ENCODE results near the gene MYLK4.

Gene MYLK4

DNA sequence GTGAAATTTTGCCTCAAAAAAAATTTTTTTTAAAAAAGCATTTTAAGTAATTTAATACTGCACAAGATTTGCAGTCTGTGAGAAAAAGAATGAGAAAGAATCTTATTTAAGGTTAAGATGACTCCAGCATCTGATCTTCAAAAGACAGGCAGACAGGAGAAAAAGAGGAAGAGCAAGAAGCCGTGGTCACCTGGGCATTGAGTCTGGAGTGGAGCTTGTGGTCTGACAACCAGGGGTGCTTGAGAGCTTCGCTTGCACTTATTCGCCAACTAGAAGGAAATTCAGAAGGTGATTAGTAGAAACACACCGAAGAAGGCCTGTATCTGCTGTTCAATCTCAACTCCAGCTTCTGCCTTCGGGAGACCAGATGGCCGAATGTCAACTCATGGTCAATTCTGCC lies 75.9 kb downstream of the MYLK4 start:
- Histone ChIP-seq H3K9me2 (replicated peaks; ENCODE audit: control insufficient read depth, low read length) (no peaks in the 10 kb centered on the region), H3F3A (ENCODE audit: control insufficient read depth, insufficient read depth) (no peaks in the 10 kb centered on the region), H3K9me3 (ENCODE audit: control insufficient read depth, insufficient read depth, low read length) (no peaks in the 10 kb centered on the region), H3K79me2 (ENCODE audit: control insufficient read depth, low read length) (no peaks in the 10 kb centered on the region), H3K4me1 (ENCODE audit: control insufficient read depth, low read length) (no peaks in the 10 kb centered on the region), H3K4me2 (ENCODE audit: low read length) (no peak overlapping the region), H3K4me3 (ENCODE audit: low read length) (no peak overlapping the region), H3K27ac (ENCODE audit: low read depth, low read length) (no peak overlapping the region), H3K36me3 (ENCODE audit: control insufficient read depth, low read length) (no peaks in the 10 kb centered on the region), H3K27me3 (ENCODE audit: control insufficient read depth, low read length) (peaks cover 8% of the 10 kb centered on the region), H4K20me1 (ENCODE audit: control insufficient read depth, insufficient read depth, low read depth, low read length) (no peaks in the 10 kb centered on the region)
- TF ChIP-seq EZH2phosphoT487 (IDR thresholded peaks at IDR 0.05; ENCODE audit: borderline replicate concordance, low read length) (no peak), CTCF (IDR thresholded peaks at IDR 0.05; ENCODE audit: low read depth, low read length, poor library complexity, severe bottlenecking) (no peak)

DNA sequence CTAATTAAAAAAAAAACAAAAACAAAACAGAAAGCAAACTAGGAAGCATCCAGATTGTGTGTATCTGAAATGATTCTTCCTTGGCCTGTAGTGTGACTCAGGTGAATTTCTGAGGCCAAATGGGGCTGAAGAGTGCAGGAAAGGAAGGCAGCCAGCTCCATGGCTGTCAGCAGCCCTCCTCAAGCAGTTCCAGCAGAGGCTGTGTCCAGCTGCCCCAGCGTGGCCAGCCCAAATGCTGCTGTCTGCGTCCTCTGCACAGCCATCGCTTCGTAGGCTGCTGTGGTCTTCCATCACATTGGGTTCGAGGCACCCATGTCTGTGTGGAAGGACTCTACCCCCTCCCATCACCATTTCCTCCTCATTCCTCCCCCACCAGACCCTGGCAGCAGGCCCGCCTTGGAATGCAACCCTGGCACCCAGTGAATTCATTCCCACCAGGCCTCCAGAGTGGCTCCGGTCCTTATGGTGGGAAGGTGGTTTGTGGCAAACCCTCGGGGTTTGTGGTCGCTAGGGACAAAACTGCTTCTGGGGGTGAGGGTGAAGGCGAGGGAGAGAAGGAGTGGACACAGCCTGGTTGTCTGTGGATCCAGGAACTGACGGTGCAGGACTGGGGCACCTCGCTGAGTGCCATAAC lies 81.5 kb downstream of the MYLK4 start:
- no peaks in the 10 kb centered on the region for H3F3A ChIP-seq (ENCODE audit: control insufficient read depth, insufficient read depth)
- H4K20me1 ChIP-seq (ENCODE audit: control insufficient read depth, insufficient read depth, low read depth, low read length) = no peaks in the 10 kb centered on the region
- TF ChIP-seq EZH2phosphoT487 (IDR thresholded peaks at IDR 0.05; ENCODE audit: borderline replicate concordance, low read length) (no peak), CTCF (IDR thresholded peaks at IDR 0.05; ENCODE audit: low read depth, low read length, poor library complexity, severe bottlenecking) (no peak)
- H3K27me3 ChIP-seq (ENCODE audit: control insufficient read depth, low read length) = peaks cover 4% of the 10 kb centered on the region
- H3K4me1 ChIP-seq (ENCODE audit: control insufficient read depth, low read length) = no peaks in the 10 kb centered on the region
- H3K4me3 ChIP-seq (ENCODE audit: low read length) = no peak overlapping the region
- no peaks in the 10 kb centered on the region for H3K79me2 ChIP-seq (ENCODE audit: control insufficient read depth, low read length)
- no peaks in the 10 kb centered on the region for H3K9me3 ChIP-seq (ENCODE audit: control insufficient read depth, insufficient read depth, low read length)
- no peaks in the 10 kb centered on the region for H3K9me2 ChIP-seq (replicated peaks; ENCODE audit: control insufficient read depth, low read length)
- H3K27ac ChIP-seq (ENCODE audit: low read depth, low read length) = no peak overlapping the region
- no peaks in the 10 kb centered on the region for H3K36me3 ChIP-seq (ENCODE audit: control insufficient read depth, low read length)
- no peak overlapping the region for H3K4me2 ChIP-seq (ENCODE audit: low read length)

DNA sequence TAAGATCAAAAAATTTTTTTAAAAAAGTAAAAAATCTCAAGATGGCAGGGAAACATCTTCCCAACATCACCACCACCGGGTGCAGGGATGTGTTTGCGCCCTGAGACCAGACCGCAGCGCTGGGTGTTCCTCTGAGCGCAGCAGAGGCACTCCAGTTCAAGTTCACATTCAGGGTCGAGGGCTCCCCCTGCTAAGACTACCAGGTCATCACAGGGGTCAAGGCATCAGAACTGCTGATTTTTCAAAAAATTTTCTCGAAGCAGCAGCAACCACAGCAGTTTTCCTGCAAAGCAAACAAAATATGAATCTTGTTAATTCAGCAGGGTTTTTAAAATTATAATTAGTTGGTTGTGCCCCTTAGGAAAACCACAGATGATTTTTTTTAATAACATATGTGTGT lies 83.1 kb downstream of the MYLK4 start:
- Histone ChIP-seq H3K9me3 (ENCODE audit: control insufficient read depth, insufficient read depth, low read length) (no peaks in the 10 kb centered on the region), H4K20me1 (ENCODE audit: control insufficient read depth, insufficient read depth, low read depth, low read length) (no peaks in the 10 kb centered on the region), H3K4me1 (ENCODE audit: control insufficient read depth, low read length) (no peaks in the 10 kb centered on the region; the same call in 1 of the 2 replicates), H3K27ac (ENCODE audit: low read depth, low read length) (no peak overlapping the region), H3K36me3 (ENCODE audit: control insufficient read depth, low read length) (no peaks in the 10 kb centered on the region), H3K9me2 (replicated peaks; ENCODE audit: control insufficient read depth, low read length) (no peaks in the 10 kb centered on the region), H3K4me2 (ENCODE audit: low read length) (no peak overlapping the region), H3K79me2 (ENCODE audit: control insufficient read depth, low read length) (no peaks in the 10 kb centered on the region), H3F3A (ENCODE audit: control insufficient read depth, insufficient read depth) (no peaks in the 10 kb centered on the region), H3K27me3 (ENCODE audit: control insufficient read depth, low read length) (no peaks in the 10 kb centered on the region; the same call in 1 of the 2 replicates), H3K4me3 (ENCODE audit: low read length) (no peak overlapping the region)
- no peak for TF ChIP-seq CTCF (IDR thresholded peaks at IDR 0.05; ENCODE audit: low read depth, low read length, poor library complexity, severe bottlenecking)
- TF ChIP-seq EZH2phosphoT487 (IDR thresholded peaks at IDR 0.05; ENCODE audit: borderline replicate concordance, low read length) = no peak
